HEK293 (cell line): ENCODE data around the gene BBX.

Experiments
- CTCF ChIA-PET: fragments of 350-600 bp; formaldehyde crosslinking; extraction: SDS; loops from one replicate; lab custom pipeline; 2021; ENCODE audit warnings: antibody characterized with exemption; lab: Yijun Ruan, JAX
- POLR2A ChIA-PET: fragments of 300-600 bp; formaldehyde crosslinking; extraction: SDS; loops from one replicate; lab custom pipeline; 2020; ENCODE audit warnings: antibody characterized with exemption, inconsistent platforms; lab: Yijun Ruan, JAX
- H3K27ac ChIP-seq: fragments of 200-500 bp; sonication (Bioruptor generic); 2 replicates; pipeline ENCODE4 v1.5.1; 2014; ENCODE audit warnings: low read depth, low read length, control low read depth, inconsistent platforms; ENCODE audit errors: extremely low read depth
- H3K36me3 ChIP-seq, 2 experiments: fragments of 200-500 bp in 1 of 2; sonication (Bioruptor generic) in 1 of 2; 1 replicate in 1 of 2; 2 replicates in 1 of 2; pipeline ENCODE4 v1.5.1; 2014 to 2017; ENCODE audit warnings: inconsistent platforms in 2 of 2, low read length in 2 of 2; ENCODE audit not compliant: control insufficient read depth in 2 of 2, insufficient read depth in 1 of 2
- H3K4me1 ChIP-seq: fragments of 200-500 bp; sonication (Bioruptor generic); 2 replicates; pipeline ENCODE4 v1.5.1; 2014; ENCODE audit warnings: mild to moderate bottlenecking, low read length, inconsistent platforms; ENCODE audit not compliant: control insufficient read depth, insufficient read depth
- H3K4me3 ChIP-seq: 2 replicates; pipeline ENCODE4 v1.5.1; 2011; ENCODE audit warnings: low read depth, mild to moderate bottlenecking, control low read depth, low read length, moderate library complexity
- H3K9me3 ChIP-seq: fragments of 200-500 bp; sonication (Bioruptor generic); 2 replicates; pipeline ENCODE4 v1.5.1; 2014; ENCODE audit warnings: low read depth, low read length, inconsistent platforms; ENCODE audit not compliant: control insufficient read depth, insufficient read depth
- AEBP2 ChIP-seq: fragments of 450-650 bp; formaldehyde crosslinking; IDR thresholded peaks from 2 replicates; pipeline ENCODE4 v1.5.1; 2016; ENCODE audit warnings: missing biosample characterization, missing genetic modification characterization, borderline replicate concordance
- ATF2 ChIP-seq: fragments of 450-650 bp; formaldehyde crosslinking; IDR thresholded peaks from 2 replicates; pipeline ENCODE4 v1.5.1; 2016; ENCODE audit warnings: missing biosample characterization, missing genetic modification characterization, low read depth
- BCL11A ChIP-seq: fragments of 450-650 bp; formaldehyde crosslinking; IDR thresholded peaks from 2 replicates; pipeline ENCODE4 v1.5.1; 2016; ENCODE audit warnings: low read depth, missing biosample characterization, missing genetic modification characterization
- PBX3 ChIP-seq: sonication (generic); formaldehyde crosslinking; IDR thresholded peaks from 2 replicates; pipeline ENCODE4 v1.8.1; 2022; ENCODE audit warnings: mild to moderate bottlenecking, moderate library complexity, missing genetic modification reagents
- PRDM1 ChIP-seq: fragments of 450-650 bp; formaldehyde crosslinking; IDR thresholded peaks from 2 replicates; pipeline ENCODE4; 2016; ENCODE audit warnings: missing biosample characterization, missing genetic modification characterization
- ZBTB48 ChIP-seq: fragments of 450-650 bp; formaldehyde crosslinking; IDR thresholded peaks from 2 replicates; pipeline ENCODE4 v1.5.1; 2016; ENCODE audit warnings: missing biosample characterization, missing genetic modification characterization
- ZEB2 ChIP-seq: fragments of 450-650 bp; formaldehyde crosslinking; IDR thresholded peaks from 2 replicates; pipeline ENCODE4 v1.5.1; 2016; ENCODE audit warnings: missing biosample characterization, missing genetic modification characterization
- ZFP69B ChIP-seq: fragments of 450-650 bp; formaldehyde crosslinking; IDR thresholded peaks from 2 replicates; pipeline ENCODE4 v1.5.1; 2016; ENCODE audit warnings: missing biosample characterization, missing genetic modification characterization
- ZNF140 ChIP-seq: fragments of 450-650 bp; formaldehyde crosslinking; IDR thresholded peaks from 2 replicates; pipeline ENCODE4 v1.5.1; 2016; ENCODE audit warnings: missing biosample characterization, missing genetic modification characterization
- ZNF16 ChIP-seq: fragments of 450-650 bp; formaldehyde crosslinking; IDR thresholded peaks from 2 replicates; pipeline ENCODE4 v1.5.1; 2016; ENCODE audit warnings: low read depth, missing biosample characterization, missing genetic modification characterization
- ZNF175 ChIP-seq: fragments of 450-650 bp; formaldehyde crosslinking; IDR thresholded peaks from 2 replicates; pipeline ENCODE4 v1.5.1; 2016; ENCODE audit warnings: missing biosample characterization, missing genetic modification characterization
- ZNF223 ChIP-seq: fragments of 450-650 bp; formaldehyde crosslinking; IDR thresholded peaks from 2 replicates; pipeline ENCODE4 v1.5.1; 2016; ENCODE audit warnings: missing biosample characterization, missing genetic modification characterization
- ZNF239 ChIP-seq: fragments of 450-650 bp; formaldehyde crosslinking; IDR thresholded peaks from 2 replicates; pipeline ENCODE4 v1.5.1; 2016; ENCODE audit warnings: missing biosample characterization, missing genetic modification characterization
- ZNF274 ChIP-seq, 2 experiments: fragments of 200-500 bp in 1 of 2; fragments of 450-650 bp in 1 of 2; sonication (Bioruptor generic) in 1 of 2; formaldehyde crosslinking in 1 of 2; IDR thresholded peaks; 2 replicates each; pipeline versions ENCODE4 v1.5.1 to v1.6.1; 2014 to 2016; ENCODE audit warnings: borderline replicate concordance in 1 of 2, inconsistent platforms in 1 of 2, low read length in 1 of 2, missing biosample characterization in 1 of 2, missing genetic modification characterization in 1 of 2
- ZNF324 ChIP-seq: fragments of 450-650 bp; formaldehyde crosslinking; IDR thresholded peaks from 2 replicates; pipeline ENCODE4 v1.5.1; 2016; ENCODE audit warnings: missing biosample characterization, missing genetic modification characterization
- ZNF394 ChIP-seq: fragments of 450-650 bp; formaldehyde crosslinking; IDR thresholded peaks from 2 replicates; pipeline ENCODE4 v1.5.1; 2016; ENCODE audit warnings: missing biosample characterization, missing genetic modification characterization, mild to moderate bottlenecking, moderate library complexity, borderline replicate concordance
- ZNF423 ChIP-seq: fragments of 450-650 bp; formaldehyde crosslinking; IDR thresholded peaks from 2 replicates; pipeline ENCODE4 v1.5.1; 2016; ENCODE audit warnings: missing biosample characterization, missing genetic modification characterization
- ZNF510 ChIP-seq: fragments of 450-650 bp; formaldehyde crosslinking; IDR thresholded peaks from 2 replicates; pipeline ENCODE4 v1.5.1; 2018; ENCODE audit warnings: mild to moderate bottlenecking, missing genetic modification characterization, missing biosample characterization; ENCODE audit not compliant: insufficient replicate concordance
- ZNF544 ChIP-seq: fragments of 450-650 bp; formaldehyde crosslinking; IDR thresholded peaks from 2 replicates; pipeline ENCODE4 v1.5.0; 2017; ENCODE audit warnings: missing biosample characterization, missing genetic modification characterization
- ZNF580 ChIP-seq: fragments of 450-650 bp; formaldehyde crosslinking; IDR thresholded peaks from 2 replicates; pipeline ENCODE4 v1.5.1; 2016; ENCODE audit warnings: missing biosample characterization, missing genetic modification characterization
- ZNF626 ChIP-seq: fragments of 450-650 bp; sonication (Bioruptor Pico); formaldehyde crosslinking; IDR thresholded peaks from 2 replicates; pipeline ENCODE4 v1.5.1; 2018; ENCODE audit warnings: missing biosample characterization, missing genetic modification characterization, inconsistent platforms
- ZNF701 ChIP-seq: fragments of 450-650 bp; formaldehyde crosslinking; IDR thresholded peaks from 2 replicates; pipeline ENCODE4 v1.5.1; 2016; ENCODE audit warnings: missing biosample characterization, missing genetic modification characterization
- ZNF76 ChIP-seq: fragments of 450-650 bp; formaldehyde crosslinking; IDR thresholded peaks from 2 replicates; pipeline ENCODE4; 2016; ENCODE audit warnings: low read depth, missing biosample characterization, missing genetic modification characterization, borderline replicate concordance
- ZNF792 ChIP-seq: fragments of 450-650 bp; formaldehyde crosslinking; IDR thresholded peaks from 2 replicates; pipeline ENCODE4 v1.5.1; 2016; ENCODE audit warnings: missing biosample characterization, missing genetic modification characterization

The BBX gene

GRCh38 chr3:107611775-107612469 is 89.2 kb downstream of the BBX start:
- Histone ChIP-seq H3K4me3 (no peak overlapping the region), H3K27ac (no peak overlapping the region), H3K36me3 (no peaks in the 10 kb centered on the region), H3K4me1 (no peaks in the 10 kb centered on the region), H3K9me3 (no peaks in the 10 kb centered on the region)
- TF ChIP-seq ATF2 (peak; percentile 39), BCL11A (tag by site-specific recombination) (no peak)
- CTCF ChIA-PET: no interaction called here
- POLR2A ChIA-PET: no interaction called here

GRCh38 chr3:107612664-107613084 is 89.9 kb downstream of the BBX start:
- TF ChIP-seq ZNF580 (tag by site-specific recombination): no peak
- no peak for TF ChIP-seq ZBTB48
- no peak for TF ChIP-seq ZNF394 (tag by site-specific recombination)
- TF ChIP-seq ZNF239 (tag by site-specific recombination): no peak
- TF ChIP-seq ZNF175 (tag by site-specific recombination): no peak
- no peak for TF ChIP-seq ZNF324
- TF ChIP-seq ZFP69B: no peak
- no peak for TF ChIP-seq ZNF792
- TF ChIP-seq ZNF626 (tag by site-specific recombination): no peak
- no peak for TF ChIP-seq ZNF423 (tag by site-specific recombination)
- no peak for TF ChIP-seq ZEB2 (tag by site-specific recombination)
- no peak for TF ChIP-seq ZNF510
- no peak for TF ChIP-seq ZNF16 (tag by site-specific recombination)
- TF ChIP-seq ZNF76: no peak
- TF ChIP-seq AEBP2 (tag by site-specific recombination): no peak
- no peak for TF ChIP-seq ZNF274 (IDR thresholded peaks at IDR 0.05; ENCODE audit: low read length)
- no peak for TF ChIP-seq ZNF274 (tag by site-specific recombination; IDR thresholded peaks at IDR 0.05; ENCODE audit: borderline replicate concordance)
- no peak for TF ChIP-seq ZNF544 (tag by site-specific recombination)
- TF ChIP-seq ZNF140: no peak
- Histone ChIP-seq H3K4me1 (no peaks in the 10 kb centered on the region), H3K4me3 (no peak overlapping the region), H3K27ac (no peak overlapping the region), H3K9me3 (no peaks in the 10 kb centered on the region), H3K36me3 (no peaks in the 10 kb centered on the region)
- CTCF ChIA-PET: no interaction called here
- POLR2A ChIA-PET: no interaction called here

GRCh38 chr3:107619549-107619948 is 96.8 kb downstream of the BBX start:
- no peaks in the 10 kb centered on the region for H3K36me3 ChIP-seq
- no peak overlapping the region for H3K27ac ChIP-seq
- peak; percentile 61; the same call in 1 of the 2 replicates for TF ChIP-seq PRDM1 (tag by site-specific recombination)
- no peak for TF ChIP-seq PBX3
- TF ChIP-seq ZNF701: no peak
- no peak for TF ChIP-seq ZNF223 (tag by site-specific recombination)
- POLR2A ChIA-PET: no interaction called here
- H3K9me3 ChIP-seq: no peaks in the 10 kb centered on the region
- H3K4me3 ChIP-seq: no peak overlapping the region
- H3K4me1 ChIP-seq: peaks cover 7% of the 10 kb centered on the region
- CTCF ChIA-PET: no interaction called here
